Erythroblast (primary cell): Measurements from ENCODE around the gene OR5AN1.

Source experiments
- DNase-seq, 2 experiments: peaks; one replicate each; lab custom pipeline; 2025; lab: John Stamatoyannopoulos, UW
- GATA1 ChIP-seq: IDR thresholded peaks from 2 replicates; pipeline ENCODE4 v1.6.1; 2011; ENCODE audit warnings: low read depth, mild to moderate bottlenecking, control low read depth, low read length, moderate library complexity
- POLR2A ChIP-seq: IDR thresholded peaks from 2 replicates; pipeline ENCODE4 v1.6.1; 2011; ENCODE audit warnings: mild to moderate bottlenecking, low read length

The OR5AN1 gene

GRCh38 chr11:59401262-59401552 is 42.5 kb downstream of the OR5AN1 start:
- no peak for DNase-seq
- TF ChIP-seq GATA1 (no peak), POLR2A (no peak)

GRCh38 chr11:59403546-59403945 is 44.9 kb downstream of the OR5AN1 start:
- DNase-seq, result peak in 1 of 2 experiments; percentile 4
- TF ChIP-seq POLR2A (no peak), GATA1 (no peak)

- no peak for DNase-seq
- TF ChIP-seq GATA1 (no peak), POLR2A (no peak)
These were observed 55.0 kb downstream of the OR5AN1 start for GRCh38 chr11:59413646-59414045.

GRCh38 chr11:59415111-59415510 is 56.4 kb downstream of the OR5AN1 start:
- DNase-seq, result no peak
- TF ChIP-seq GATA1, result no peak
- TF ChIP-seq POLR2A, result no peak

GRCh38 chr11:59416613-59417012 is 57.9 kb downstream of the OR5AN1 start:
- no peak for DNase-seq
- TF ChIP-seq POLR2A (no peak), GATA1 (no peak)

GRCh38 chr11:59417023-59417422 is 58.3 kb downstream of the OR5AN1 start:
- TF ChIP-seq POLR2A (no peak), GATA1 (no peak)
- DNase-seq, result no peak

- no peak for TF ChIP-seq POLR2A
- no peak for TF ChIP-seq GATA1
- no peak for DNase-seq
These were observed 59.5 kb downstream of the OR5AN1 start for GRCh38 chr11:59418156-59418555.
